PC-3 (cell line): ENCODE data around the gene RFWD3. TPM values are rescaled to one million over a fixed set of nuclear protein-coding genes. Genes with fewer than 3 reads are reported as not detected.
A peak's percentile ranks its signal among the peaks of the same experiment; 100 is the strongest.

Experiments
- ATAC-seq: fragments of 200-7000 bp; cut with Tn5 transposase; 2 replicates; pipeline ENCODE4 v1.9.1; 2020; ENCODE audit warnings: mild to moderate bottlenecking, moderate library complexity
- BruUV-seq: library from RNA; stranded (reverse); fragments of 400-500 nt; replicated peaks from 2 replicates; lab custom pipeline; 2021; lab: Mats Ljungman, UMichigan
- CTCF ChIA-PET: fragments of 300-600 bp; sonication (Branson Sonifier 250); formaldehyde crosslinking; loops from one replicate; lab custom pipeline; 2022; ENCODE audit warnings: antibody characterized with exemption; lab: Charles Lee
- POLR2A ChIA-PET: fragments of 300-600 bp; sonication (Branson Sonifier 250); formaldehyde crosslinking; loops from one replicate; lab custom pipeline; 2022; ENCODE audit warnings: antibody characterized with exemption; ENCODE audit not compliant: unreplicated experiment; lab: Charles Lee
- DNase-seq: peaks from one replicate; pipeline ENCODE4 v3.0.0-alpha.2; 2015
- H2AFZ ChIP-seq: fragments of 300-600 bp; sonication (generic); 2 replicates; pipeline ENCODE4 v1.6.0; 2016; ENCODE audit warnings: antibody characterized with exemption, low read length
- H3F3A ChIP-seq: fragments of 300-600 bp; sonication (generic); one replicate; pipeline ENCODE4 v1.6.0; 2017; ENCODE audit warnings: antibody characterized with exemption, low read length, control low read depth, mild to moderate bottlenecking; ENCODE audit not compliant: unreplicated experiment
- H3K27ac ChIP-seq: fragments of 300-600 bp; sonication (generic); 2 replicates; pipeline ENCODE4 v1.5.1; 2016; ENCODE audit warnings: mild to moderate bottlenecking, low read length
- H3K27me3 ChIP-seq: fragments of 300-600 bp; sonication (generic); 2 replicates; pipeline ENCODE4 v1.6.1; 2016; ENCODE audit warnings: low read length, mixed read lengths
- H3K36me3 ChIP-seq: fragments of 300-600 bp; sonication (generic); 2 replicates; pipeline ENCODE4 v1.6.1; 2016; ENCODE audit warnings: low read depth, mixed run types, low read length, mixed read lengths
- H3K4me1 ChIP-seq: fragments of 300-600 bp; sonication (generic); 2 replicates; pipeline ENCODE4 v1.5.1; 2016; ENCODE audit warnings: low read length; ENCODE audit not compliant: insufficient read depth
- H3K4me2 ChIP-seq: fragments of 300-600 bp; sonication (generic); 2 replicates; pipeline ENCODE4 v1.6.0; 2016; ENCODE audit warnings: low read length
- H3K4me3 ChIP-seq: fragments of 300-600 bp; sonication (generic); 2 replicates; pipeline ENCODE4 v1.5.1; 2016; ENCODE audit warnings: mild to moderate bottlenecking, low read length, mixed read lengths
- H3K79me2 ChIP-seq: fragments of 300-600 bp; sonication (generic); 2 replicates; pipeline ENCODE4 v1.6.1; 2017; ENCODE audit warnings: low read length, mixed read lengths
- H3K9ac ChIP-seq: fragments of 300-600 bp; sonication (generic); 2 replicates; pipeline ENCODE4 v1.6.0; 2016; ENCODE audit warnings: mild to moderate bottlenecking, low read length
- H3K9me2 ChIP-seq: fragments of 300-600 bp; sonication (generic); replicated peaks from 2 replicates; pipeline ENCODE4 v1.6.1; 2016; ENCODE audit warnings: mixed run types, low read length, mixed read lengths
- H3K9me3 ChIP-seq: fragments of 300-600 bp; sonication (generic); 2 replicates; pipeline ENCODE4 v1.6.1; 2016; ENCODE audit warnings: low read length, mixed read lengths
- H4K20me1 ChIP-seq: fragments of 300-600 bp; sonication (generic); 2 replicates; pipeline ENCODE4 v1.6.1; 2016; ENCODE audit warnings: low read length, mixed read lengths
- CTCF ChIP-seq: fragments of 300-600 bp; sonication (generic); conservative IDR thresholded peaks from 2 replicates; pipeline ENCODE4 v1.5.1; 2017; ENCODE audit warnings: antibody characterized with exemption, low read depth, mild to moderate bottlenecking, low read length
- EZH2 ChIP-seq: fragments of 300-600 bp; sonication (generic); IDR thresholded peaks from one replicate; pipeline ENCODE4 v1.6.1; 2017; ENCODE audit warnings: antibody characterized with exemption, mild to moderate bottlenecking, low read length; ENCODE audit not compliant: unreplicated experiment
- EZH2phosphoT487 ChIP-seq: fragments of 300-600 bp; sonication (generic); IDR thresholded peaks from 2 replicates; pipeline ENCODE4 v1.6.1; 2018; ENCODE audit warnings: mild to moderate bottlenecking, antibody characterized with exemption, low read length, borderline replicate concordance
- intact Hi-C: fragments of 100-400 bp; cut with micrococcal nuclease; formaldehyde crosslinking; loops from 2 replicates; pipeline ENCODE4 v1.9.0; 2023
- total RNA-seq: library from RNA; depleted of rRNA; stranded (reverse); fragments of >200 nt; gene quantifications from 2 replicates; pipeline ENCODE4 v1.2.3, GENCODE V29; 2014

RFWD3 gene
- total RNA-seq, 1 experiment from 2014 or later = 32.8 TPM

GRCh38 chr16:74710401-74710800 lies 43.7 kb upstream of the RFWD3 start:
- ATAC-seq (no peak), DNase-seq (no peak)
- H3K4me3 ChIP-seq = no peak overlapping the region
- H3K27ac ChIP-seq = no peak overlapping the region
- CTCF ChIA-PET = no interaction called here
- peaks cover 3% of the 10 kb centered on the region; the same call in 1 of the 2 replicates for H3K4me1 ChIP-seq
- no peaks in the 10 kb centered on the region for H4K20me1 ChIP-seq
- H2AFZ ChIP-seq = no peak overlapping the region
- H3K9me3 ChIP-seq = no peaks in the 10 kb centered on the region
- no peaks in the 10 kb centered on the region for H3F3A ChIP-seq
- no peaks in the 10 kb centered on the region for H3K27me3 ChIP-seq
- BruUV-seq = no TSS peak
- no peak overlapping the region for H3K4me2 ChIP-seq
- POLR2A ChIA-PET = no interaction called here
- TF ChIP-seq CTCF = no peak
- no peak for TF ChIP-seq EZH2phosphoT487
- H3K79me2 ChIP-seq = no peaks in the 10 kb centered on the region
- H3K36me3 ChIP-seq = no peaks in the 10 kb centered on the region
- intact Hi-C loops = no loop called here
- H3K9me2 ChIP-seq = no peaks in the 10 kb centered on the region
- H3K9ac ChIP-seq = no peak overlapping the region

- Histone ChIP-seq H3K4me2 (no peak overlapping the region), H3F3A (no peaks in the 10 kb centered on the region), H3K9ac (no peak overlapping the region), H3K36me3 (no peaks in the 10 kb centered on the region), H3K27me3 (no peaks in the 10 kb centered on the region), H4K20me1 (no peaks in the 10 kb centered on the region), H2AFZ (no peak overlapping the region), H3K27ac (no peak overlapping the region; the same call in 1 of the 2 replicates), H3K79me2 (no peaks in the 10 kb centered on the region), H3K4me1 (peaks cover 3% of the 10 kb centered on the region; the same call in 1 of the 2 replicates), H3K4me3 (no peak overlapping the region), H3K9me3 (no peaks in the 10 kb centered on the region), H3K9me2 (no peaks in the 10 kb centered on the region)
- POLR2A ChIA-PET = no interaction called here
- BruUV-seq = no TSS peak
- ATAC-seq = peak; percentile 97
- DNase-seq = peak; percentile 90
- CTCF ChIA-PET = no interaction called here
- TF ChIP-seq CTCF = peak; percentile 93
- TF ChIP-seq EZH2phosphoT487 = no peak
- intact Hi-C loops = loop anchor here (1.0 to 5.0 kb wide), 3 partner anchors 33 to 153 kb away; no protein-coding TSS in a partner anchor
Measured at GRCh38 chr16:74709441-74709877, 42.8 kb upstream of the RFWD3 start.

- BruUV-seq = TSS peak; percentile 64
- TF ChIP-seq EZH2phosphoT487 = no peak
- no peak for TF ChIP-seq CTCF
- no peak for TF ChIP-seq EZH2
Measured at GRCh38 chr16:74700438-74701225, 34.0 kb upstream of the RFWD3 start, which contains the start of gene MLKL. MLKL (minus strand) TSS chr16:74700862; CDS start chr16:74695757, 5,105 bp downstream.

More at GRCh38 chr16:74700438-74701225, 34.0 kb upstream of the RFWD3 start, which contains the start of gene MLKL:
- no peaks in the 10 kb centered on the region for H3K27me3 ChIP-seq
- H4K20me1 ChIP-seq = no peaks in the 10 kb centered on the region
- H3K4me2 ChIP-seq = peak within 1 kb of the TSS; percentile 92
- DNase-seq (peak; percentile 62), ATAC-seq (peak; percentile 85)
- H3K9ac ChIP-seq = peak within 1 kb of the TSS; percentile 91
- peaks cover 30% of the 10 kb centered on the region for H3K79me2 ChIP-seq
- H2AFZ ChIP-seq = peak within 1 kb of the TSS; percentile 97
- no peaks in the 10 kb centered on the region for H3K9me2 ChIP-seq
- ChIA-PET POLR2A (interaction anchor here (0.6 kb wide), 1 partner anchor 11 kb away, joined by 3 read pairs; no protein-coding TSS in a partner anchor), CTCF (interaction anchor here (1.1 kb wide), 1 partner anchor 162 kb away, joined by 3 read pairs; no protein-coding TSS in a partner anchor)
- no peaks in the 10 kb centered on the region; the same call in 1 of the 2 replicates for H3K36me3 ChIP-seq
- H3K4me1 ChIP-seq = peaks cover 25% of the 10 kb centered on the region
- no peaks in the 10 kb centered on the region for H3F3A ChIP-seq
- no peaks in the 10 kb centered on the region for H3K9me3 ChIP-seq
- peak within 1 kb of the TSS; percentile 96 for H3K4me3 ChIP-seq
- intact Hi-C loops = loop anchor here (2.0 kb wide), 1 partner anchor 34 kb away; the partner anchor contains the start of gene RFWD3
- peak within 1 kb of the TSS; percentile 92 for H3K27ac ChIP-seq
